Choroid plexus epithelial cell (primary cell): Measurements from ENCODE around the gene ADCY7.

Experiments
- DNase-seq: peaks from one replicate; pipeline ENCODE4 v3.0.0-alpha.2; 2010; ENCODE audit warnings: low read depth
- H3K4me3 ChIP-seq: 2 replicates; pipeline ENCODE4 v1.5.1; 2011; ENCODE audit warnings: low read depth, mild to moderate bottlenecking, control low read depth, low read length, moderate library complexity
- TF ChIP-seq, protein P1 (sequence below): conservative IDR thresholded peaks from 2 replicates; pipeline ENCODE4 v1.5.1; 2011; ENCODE audit warnings: low read depth, mild to moderate bottlenecking, control low read depth, inconsistent platforms, low read length, moderate library complexity

The ADCY7 gene

GRCh38 chr16:50266337-50267091, at the start of gene ADCY7:
Gene ADCY7 (plus strand): TSS chr16:50266551. CDS start chr16:50288180, 21,629 bp downstream.
- TF ChIP-seq, protein P1, sequence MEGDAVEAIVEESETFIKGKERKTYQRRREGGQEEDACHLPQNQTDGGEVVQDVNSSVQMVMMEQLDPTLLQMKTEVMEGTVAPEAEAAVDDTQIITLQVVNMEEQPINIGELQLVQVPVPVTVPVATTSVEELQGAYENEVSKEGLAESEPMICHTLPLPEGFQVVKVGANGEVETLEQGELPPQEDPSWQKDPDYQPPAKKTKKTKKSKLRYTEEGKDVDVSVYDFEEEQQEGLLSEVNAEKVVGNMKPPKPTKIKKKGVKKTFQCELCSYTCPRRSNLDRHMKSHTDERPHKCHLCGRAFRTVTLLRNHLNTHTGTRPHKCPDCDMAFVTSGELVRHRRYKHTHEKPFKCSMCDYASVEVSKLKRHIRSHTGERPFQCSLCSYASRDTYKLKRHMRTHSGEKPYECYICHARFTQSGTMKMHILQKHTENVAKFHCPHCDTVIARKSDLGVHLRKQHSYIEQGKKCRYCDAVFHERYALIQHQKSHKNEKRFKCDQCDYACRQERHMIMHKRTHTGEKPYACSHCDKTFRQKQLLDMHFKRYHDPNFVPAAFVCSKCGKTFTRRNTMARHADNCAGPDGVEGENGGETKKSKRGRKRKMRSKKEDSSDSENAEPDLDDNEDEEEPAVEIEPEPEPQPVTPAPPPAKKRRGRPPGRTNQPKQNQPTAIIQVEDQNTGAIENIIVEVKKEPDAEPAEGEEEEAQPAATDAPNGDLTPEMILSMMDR: no peak
- peak; percentile 72 for DNase-seq
- H3K4me3 ChIP-seq: peak within 1 kb of the TSS; percentile 54

GRCh38 chr16:50219402-50219975, 46.9 kb upstream of the ADCY7 start:
- TF ChIP-seq, protein P1: no peak
- no peak overlapping the region for H3K4me3 ChIP-seq
- DNase-seq: no peak

- no peak overlapping the region for H3K4me3 ChIP-seq
- TF ChIP-seq, protein P1: no peak
- DNase-seq: no peak
Measured at GRCh38 chr16:50224286-50224685, 42.1 kb upstream of the ADCY7 start.

DNA sequence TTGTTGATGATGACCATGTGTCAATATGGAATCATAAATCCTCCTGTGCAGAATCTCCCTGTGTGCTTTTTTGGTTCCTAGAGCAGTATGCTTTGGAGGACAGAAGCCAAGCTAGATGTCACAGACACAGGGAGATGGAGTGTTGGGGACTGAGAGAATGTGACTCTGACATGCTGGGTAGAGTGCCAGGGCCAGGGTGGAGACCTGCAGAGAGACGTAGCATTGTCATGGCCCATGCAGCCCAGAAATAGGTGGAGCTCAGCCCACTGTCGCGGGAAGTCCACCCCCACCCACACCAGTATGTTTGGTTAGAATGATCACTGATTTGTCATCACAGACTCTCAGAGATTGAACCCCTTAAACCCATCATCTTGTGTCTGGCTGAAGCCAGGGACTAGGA, 39.2 kb upstream of the ADCY7 start:
- TF ChIP-seq, protein P1: no peak
- no peak overlapping the region for H3K4me3 ChIP-seq
- DNase-seq: no peak

- no peak overlapping the region for H3K4me3 ChIP-seq
- no peak for DNase-seq
- TF ChIP-seq, protein P1: no peak
Measured at GRCh38 chr16:50227665-50228064, 38.7 kb upstream of the ADCY7 start.

DNA sequence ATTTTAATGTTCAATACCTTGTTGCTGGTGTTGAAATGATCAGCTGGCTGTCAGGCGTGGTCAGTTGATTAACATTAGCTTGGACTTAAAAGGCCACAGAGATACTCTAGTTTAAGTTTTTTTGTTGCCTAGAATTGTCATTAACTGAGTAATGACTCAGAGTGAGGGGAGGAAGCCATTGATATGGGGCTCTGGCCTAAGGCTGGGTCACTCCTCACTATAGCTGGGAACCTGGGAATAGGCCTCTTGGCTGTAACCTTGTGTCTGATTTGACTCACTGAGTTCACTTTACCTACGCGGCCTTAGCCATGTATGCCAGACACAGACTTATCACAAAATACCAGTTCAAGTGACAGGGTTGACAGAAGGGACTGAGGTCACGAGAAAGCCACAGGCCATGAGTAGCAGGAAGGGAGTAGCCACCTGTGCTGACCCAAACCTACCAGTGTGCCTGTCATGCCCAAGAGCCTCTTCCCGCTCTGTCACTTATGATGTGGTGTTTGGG, 37.9 kb upstream of the ADCY7 start:
- H3K4me3 ChIP-seq: no peak overlapping the region
- DNase-seq: no peak
- TF ChIP-seq, protein P1: no peak
